Prostate gland (tissue), 2 donors: ENCODE data around the gene PLPP1. TPM values are rescaled to one million over a fixed set of nuclear protein-coding genes. Genes with fewer than 3 reads are reported as not detected.

ENCODE experiments used
- DNase-seq: peaks from one replicate; pipeline ENCODE4 v3.0.0-alpha.2; 2019; ENCODE audit warnings: low spot score
- H3K27ac ChIP-seq, 2 donors: fragments of 200-600 bp; sonication (generic); 2 replicates each; pipeline ENCODE4 v1.5.1; 2017 to 2019
- H3K27me3 ChIP-seq: fragments of 200-600 bp; sonication (generic); replicated peaks from 2 replicates; pipeline ENCODE4 v1.5.1; 2019; ENCODE audit not compliant: insufficient read depth
- H3K36me3 ChIP-seq, 2 donors: fragments of 200-600 bp; sonication (generic); 1 replicate in 1 of 2; 2 replicates in 1 of 2; pipeline versions ENCODE4 v1.5.1 to v1.8.1; 2017 to 2019
- H3K4me1 ChIP-seq: fragments of 200-600 bp; sonication (generic); replicated peaks from 2 replicates; pipeline ENCODE4 v1.5.1; 2019
- H3K4me3 ChIP-seq, 2 donors: fragments of 200-600 bp; sonication (generic); 2 replicates each; pipeline ENCODE4 v1.5.1; 2017 to 2019
- H3K9me3 ChIP-seq: fragments of 200-600 bp; sonication (generic); 2 replicates; pipeline ENCODE4 v1.5.1; 2017
- POLR2A ChIP-seq: fragments of 450-650 bp; IDR thresholded peaks from one replicate; pipeline ENCODE4 v1.6.1; 2016; ENCODE audit warnings: antibody characterized with exemption, mild to moderate bottlenecking
- POLR2AphosphoS5 ChIP-seq: sonication (generic); formaldehyde crosslinking; IDR thresholded peaks from one replicate; pipeline ENCODE4 v1.6.1; 2017; ENCODE audit warnings: antibody characterized with exemption
- WGBS: methylation state at CpG from one replicate; pipeline ENCODE4 v1.1.5; 2018; 5-methylcytosine and 5-hydroxymethylcytosine counted together
- intact Hi-C: fragments of 100-400 bp; cut with DNase I; formaldehyde crosslinking; loops from one replicate; pipeline ENCODE4 v1.14.2; 2022
- total RNA-seq, 2 donors: library from RNA; depleted of rRNA; stranded (reverse); fragments of >200 nt; gene quantifications; one replicate each; pipeline ENCODE4 v1.1.0, GENCODE V29; 2016
- TF ChIP-seq, protein P1 (sequence below), 4 experiments: fragments of 200-600 bp in 2 of 4; fragments of 450-650 bp in 2 of 4; sonication (generic) in 2 of 4; IDR thresholded peaks; 1 replicate in 3 of 4; 2 replicates in 1 of 4; pipeline ENCODE4 v1.5.1; 2016 to 2019; ENCODE audit warnings: antibody characterized with exemption in 4 of 4, mild to moderate bottlenecking in 2 of 4, moderate library complexity in 2 of 4

PLPP1 gene
- total RNA-seq, 2 donors from 2014 or later = 823 to 5,059 TPM

- no peak for DNase-seq
- intact Hi-C loops = no loop called here
- no peaks in the 10 kb centered on the region for H3K36me3 ChIP-seq
- no peaks in the 10 kb centered on the region for H3K27me3 ChIP-seq
- H3K27ac ChIP-seq = no peak overlapping the region
- peaks cover 7% of the 10 kb centered on the region for H3K4me1 ChIP-seq
- TF ChIP-seq POLR2A (no peak), POLR2AphosphoS5 (no peak)
- TF ChIP-seq, protein P1, sequence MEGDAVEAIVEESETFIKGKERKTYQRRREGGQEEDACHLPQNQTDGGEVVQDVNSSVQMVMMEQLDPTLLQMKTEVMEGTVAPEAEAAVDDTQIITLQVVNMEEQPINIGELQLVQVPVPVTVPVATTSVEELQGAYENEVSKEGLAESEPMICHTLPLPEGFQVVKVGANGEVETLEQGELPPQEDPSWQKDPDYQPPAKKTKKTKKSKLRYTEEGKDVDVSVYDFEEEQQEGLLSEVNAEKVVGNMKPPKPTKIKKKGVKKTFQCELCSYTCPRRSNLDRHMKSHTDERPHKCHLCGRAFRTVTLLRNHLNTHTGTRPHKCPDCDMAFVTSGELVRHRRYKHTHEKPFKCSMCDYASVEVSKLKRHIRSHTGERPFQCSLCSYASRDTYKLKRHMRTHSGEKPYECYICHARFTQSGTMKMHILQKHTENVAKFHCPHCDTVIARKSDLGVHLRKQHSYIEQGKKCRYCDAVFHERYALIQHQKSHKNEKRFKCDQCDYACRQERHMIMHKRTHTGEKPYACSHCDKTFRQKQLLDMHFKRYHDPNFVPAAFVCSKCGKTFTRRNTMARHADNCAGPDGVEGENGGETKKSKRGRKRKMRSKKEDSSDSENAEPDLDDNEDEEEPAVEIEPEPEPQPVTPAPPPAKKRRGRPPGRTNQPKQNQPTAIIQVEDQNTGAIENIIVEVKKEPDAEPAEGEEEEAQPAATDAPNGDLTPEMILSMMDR (IDR thresholded peaks at IDR 0.05) = no peak
- WGBS = 94% methylated on average over 3 of the region's 3 CpGs
- H3K4me3 ChIP-seq = no peak overlapping the region
- no peaks in the 10 kb centered on the region for H3K9me3 ChIP-seq
Observed at GRCh38 chr5:55463613-55464012, 71.2 kb downstream of the PLPP1 start.

DNA sequence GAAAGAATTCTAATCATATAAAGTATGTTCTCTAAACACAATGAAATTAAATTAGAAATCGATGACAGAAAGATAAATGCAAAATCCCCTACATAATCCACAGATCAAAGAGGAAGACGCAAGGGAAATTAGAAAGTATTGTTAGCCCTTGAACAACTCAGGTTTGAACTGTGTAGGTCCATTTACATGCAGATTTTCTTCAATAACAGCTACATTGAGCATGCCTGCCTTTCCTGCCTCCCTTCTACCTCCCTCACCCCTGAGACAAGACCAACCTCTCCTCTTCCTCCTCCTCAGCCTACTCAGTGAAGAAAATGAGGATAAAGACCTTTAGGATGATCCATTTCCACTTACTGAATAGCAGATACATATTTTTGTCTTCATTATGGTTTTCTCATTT is 75.2 kb downstream of the PLPP1 start:
- Histone ChIP-seq H3K4me1 (no peaks in the 10 kb centered on the region), H3K36me3 (peaks cover 0 to 4% of the 10 kb centered on the region in 2 donors), H3K27me3 (no peaks in the 10 kb centered on the region), H3K4me3 (no peak overlapping the region), H3K9me3 (no peaks in the 10 kb centered on the region), H3K27ac (no peak overlapping the region)
- no peak for DNase-seq
- 87% methylated on average over 2 of the region's 2 CpGs for WGBS
- intact Hi-C loops = no loop called here
- TF ChIP-seq POLR2AphosphoS5 = no peak
- TF ChIP-seq, protein P1 (IDR thresholded peaks at IDR 0.05) = no peak
- no peak for TF ChIP-seq POLR2A

DNA sequence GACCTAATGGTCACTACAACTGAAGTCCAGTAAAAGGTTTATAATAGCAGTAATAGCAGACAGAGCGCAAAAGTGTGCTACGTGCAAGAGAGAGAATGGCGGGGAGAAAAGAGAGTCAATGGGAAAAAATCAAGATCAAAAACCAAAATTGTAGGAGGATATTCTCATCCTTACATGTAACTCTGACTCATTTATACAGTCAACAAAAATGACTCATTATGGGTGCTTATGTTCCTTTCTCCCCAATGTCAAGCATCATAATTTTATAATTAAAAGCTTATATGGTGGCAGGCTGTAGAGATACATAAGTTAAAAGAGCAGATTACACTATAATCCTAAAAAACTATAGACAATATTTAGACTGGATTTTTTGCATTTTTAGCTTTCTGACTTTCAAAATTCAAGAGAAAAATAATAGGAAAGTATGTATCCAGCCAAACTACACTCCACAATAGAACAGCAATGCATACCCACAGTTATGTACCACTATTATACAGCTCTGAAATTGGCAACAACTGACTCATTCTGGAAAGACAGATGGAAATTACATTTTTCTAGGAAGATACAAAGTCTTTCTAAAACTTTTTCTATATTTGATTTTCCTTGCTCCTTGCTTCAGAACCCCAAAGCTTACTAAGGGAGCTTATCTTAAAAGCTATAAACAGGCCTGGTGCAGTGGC is 78.4 kb downstream of the PLPP1 start:
- WGBS = 94% methylated on average over 3 of the region's 3 CpGs
- TF ChIP-seq POLR2AphosphoS5 (no peak), POLR2A (no peak)
- TF ChIP-seq, protein P1 (IDR thresholded peaks at IDR 0.05) = no peak
- Histone ChIP-seq H3K36me3 (peaks cover 0 to 4% of the 10 kb centered on the region in 2 donors), H3K27me3 (no peaks in the 10 kb centered on the region), H3K9me3 (no peaks in the 10 kb centered on the region), H3K4me3 (no peak overlapping the region), H3K27ac (no peak overlapping the region), H3K4me1 (peaks cover 4% of the 10 kb centered on the region)
- intact Hi-C loops = no loop called here
- DNase-seq = no peak

GRCh38 chr5:55454282-55454681 is 80.5 kb downstream of the PLPP1 start:
- Histone ChIP-seq H3K4me3 (no peak overlapping the region), H3K36me3 (peaks cover 0 to 4% of the 10 kb centered on the region in 2 donors), H3K27ac (no peak overlapping the region), H3K9me3 (no peaks in the 10 kb centered on the region), H3K27me3 (no peaks in the 10 kb centered on the region), H3K4me1 (peaks cover 4% of the 10 kb centered on the region)
- no peak for DNase-seq
- TF ChIP-seq, protein P1 (IDR thresholded peaks at IDR 0.05) = no peak
- TF ChIP-seq POLR2A (no peak), POLR2AphosphoS5 (no peak)
- WGBS = 73% methylated on average over 2 of the region's 2 CpGs
- intact Hi-C loops = no loop called here

DNA sequence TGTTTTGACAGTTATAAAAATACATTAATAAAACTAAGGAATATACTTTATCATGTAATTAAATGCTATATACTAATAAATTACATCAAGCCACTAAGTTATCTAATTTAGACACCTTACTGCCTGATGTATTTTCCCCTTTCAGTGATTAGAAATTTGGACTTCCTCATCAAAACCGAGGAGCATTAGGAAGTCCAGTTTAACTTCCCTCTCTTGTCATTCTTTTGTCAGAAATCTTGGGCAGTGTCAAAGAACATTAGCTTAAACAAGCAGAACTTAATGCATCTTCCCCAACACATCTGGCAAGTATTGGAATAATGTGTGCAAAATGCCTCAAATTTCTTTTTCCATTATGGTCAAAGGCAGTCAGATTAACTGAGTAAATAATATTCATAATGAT is 81.6 kb downstream of the PLPP1 start:
- H3K27ac ChIP-seq = no peak overlapping the region
- 55% methylated on average over 1 of the region's 1 CpG for WGBS
- H3K9me3 ChIP-seq = no peaks in the 10 kb centered on the region
- H3K4me1 ChIP-seq = peaks cover 4% of the 10 kb centered on the region
- no peak for DNase-seq
- intact Hi-C loops = no loop called here
- H3K4me3 ChIP-seq = no peak overlapping the region
- peaks cover 0 to 4% of the 10 kb centered on the region in 2 donors for H3K36me3 ChIP-seq
- no peaks in the 10 kb centered on the region for H3K27me3 ChIP-seq
- TF ChIP-seq, protein P1 (IDR thresholded peaks at IDR 0.05) = no peak
- no peak for TF ChIP-seq POLR2A
- no peak for TF ChIP-seq POLR2AphosphoS5
